Activated CD4-positive, alpha-beta memory T cell treated with anti-CD3 and anti-CD28 coated beads for 36 hours (primary cell): Measurements from ENCODE around the gene VSTM4. TPM values are rescaled to one million over a fixed set of nuclear protein-coding genes. Genes with fewer than 3 reads are reported as not detected.

Source experiments
- CTCF ChIA-PET: fragments of 350-600 bp; sonication (Branson Sonifier 250); formaldehyde crosslinking; loops from one replicate; lab custom pipeline; 2021; ENCODE audit warnings: antibody characterized with exemption, inconsistent platforms; lab: Charles Lee
- POLR2A ChIA-PET: fragments of 350-600 bp; sonication (Branson Sonifier 250); formaldehyde crosslinking; loops from one replicate; lab custom pipeline; 2021; ENCODE audit warnings: antibody characterized with exemption; lab: Charles Lee
- DNase-seq: peaks from one replicate; pipeline ENCODE4 v3.0.0-alpha.2; 2020
- H3K27ac Mint-ChIP-seq: one replicate; pipeline ENCODE4 v1.8.0; 2021; ENCODE audit warnings: mixed read lengths
- H3K27me3 Mint-ChIP-seq: one replicate; pipeline ENCODE4 v1.8.0; 2021; ENCODE audit warnings: mixed read lengths
- H3K36me3 Mint-ChIP-seq: one replicate; pipeline ENCODE4 v1.8.0; 2021; ENCODE audit warnings: mixed read lengths
- H3K4me1 Mint-ChIP-seq: one replicate; pipeline ENCODE4 v1.8.0; 2021; ENCODE audit warnings: low read depth, mixed read lengths
- H3K4me3 Mint-ChIP-seq: one replicate; pipeline ENCODE4 v1.8.0; 2021; ENCODE audit warnings: mild to moderate bottlenecking, mixed read lengths
- H3K9me3 Mint-ChIP-seq: one replicate; pipeline ENCODE4 v1.8.0; 2021; ENCODE audit warnings: mixed read lengths
- intact Hi-C: fragments of 100-400 bp; cut with micrococcal nuclease; formaldehyde crosslinking; loops from one replicate; pipeline ENCODE4 v1.15.1; 2023
- total RNA-seq, 2 experiments: library from RNA; stranded (reverse); gene quantifications; one replicate each; pipeline ENCODE4 v1.2.3, GENCODE V29; 2021

Gene VSTM4
- total RNA-seq, 2 experiments from 2014 or later, result 0.10 to 0.24 TPM

- no peaks in the 10 kb centered on the region for H3K36me3 Mint-ChIP-seq
- DNase-seq, result no peak
- H3K27ac Mint-ChIP-seq, result no peak overlapping the region
- ChIA-PET POLR2A (no interaction called here), CTCF (no interaction called here)
- H3K4me3 Mint-ChIP-seq, result no peak overlapping the region
- H3K9me3 Mint-ChIP-seq, result no peaks in the 10 kb centered on the region
- H3K27me3 Mint-ChIP-seq, result no peaks in the 10 kb centered on the region
- no peaks in the 10 kb centered on the region for H3K4me1 Mint-ChIP-seq
- intact Hi-C loops, result no loop called here
Measured at GRCh38 chr10:49000437-49001398, 114.6 kb downstream of the VSTM4 start.

GRCh38 chr10:48999346-48999745 lies 116.0 kb downstream of the VSTM4 start:
- Mint-ChIP-seq H3K4me3 (no peak overlapping the region), H3K9me3 (no peaks in the 10 kb centered on the region), H3K27ac (no peak overlapping the region), H3K4me1 (no peaks in the 10 kb centered on the region), H3K36me3 (no peaks in the 10 kb centered on the region), H3K27me3 (no peaks in the 10 kb centered on the region)
- intact Hi-C loops, result no loop called here
- no peak for DNase-seq
- ChIA-PET POLR2A (no interaction called here), CTCF (no interaction called here)

- Mint-ChIP-seq H3K9me3 (no peaks in the 10 kb centered on the region), H3K27ac (no peak overlapping the region)
Measured at GRCh38 chr10:48996329-48996728, 119.0 kb downstream of the VSTM4 start.

GRCh38 chr10:48993627-48994026 lies 121.7 kb downstream of the VSTM4 start:
- Mint-ChIP-seq H3K27me3 (peaks cover 4% of the 10 kb centered on the region), H3K9me3 (no peaks in the 10 kb centered on the region), H3K27ac (no peak overlapping the region), H3K4me1 (no peaks in the 10 kb centered on the region), H3K36me3 (no peaks in the 10 kb centered on the region), H3K4me3 (no peak overlapping the region)
- intact Hi-C loops, result no loop called here
- CTCF ChIA-PET, result no interaction called here
- DNase-seq, result no peak
- POLR2A ChIA-PET, result no interaction called here

More at GRCh38 chr10:48996329-48996728, 119.0 kb downstream of the VSTM4 start:
- Mint-ChIP-seq H3K36me3 (no peaks in the 10 kb centered on the region), H3K27me3 (peaks cover 4% of the 10 kb centered on the region), H3K4me3 (no peak overlapping the region), H3K4me1 (no peaks in the 10 kb centered on the region)
- DNase-seq, result no peak
- CTCF ChIA-PET, result no interaction called here
- intact Hi-C loops, result no loop called here
- POLR2A ChIA-PET, result no interaction called here

- no peak overlapping the region for H3K27ac Mint-ChIP-seq
- ChIA-PET CTCF (interaction anchor here (1.2 to 1.3 kb wide), 2 partner anchors 174 to 332 kb away, joined by 3 read pairs; no protein-coding TSS in a partner anchor), POLR2A (no interaction called here)
- no peaks in the 10 kb centered on the region for H3K36me3 Mint-ChIP-seq
- no peaks in the 10 kb centered on the region for H3K9me3 Mint-ChIP-seq
- H3K4me3 Mint-ChIP-seq, result no peak overlapping the region
- DNase-seq, result no peak
- intact Hi-C loops, result no loop called here
- peaks cover 4% of the 10 kb centered on the region for H3K27me3 Mint-ChIP-seq
- H3K4me1 Mint-ChIP-seq, result no peaks in the 10 kb centered on the region
Measured at GRCh38 chr10:48990226-48990625, 125.1 kb downstream of the VSTM4 start.

- no peak for DNase-seq
- Mint-ChIP-seq H3K4me3 (no peak overlapping the region), H3K9me3 (no peaks in the 10 kb centered on the region), H3K36me3 (no peaks in the 10 kb centered on the region), H3K27me3 (no peaks in the 10 kb centered on the region), H3K27ac (no peak overlapping the region), H3K4me1 (no peaks in the 10 kb centered on the region)
- intact Hi-C loops, result loop anchor here (10.0 kb wide), 1 partner anchor 389 kb away; no protein-coding TSS in a partner anchor
- ChIA-PET CTCF (no interaction called here), POLR2A (no interaction called here)
Measured at GRCh38 chr10:48985621-48986158, 129.6 kb downstream of the VSTM4 start.

GRCh38 chr10:48983648-48984351 lies 131.5 kb downstream of the VSTM4 start:
- POLR2A ChIA-PET, result no interaction called here
- Mint-ChIP-seq H3K36me3 (no peaks in the 10 kb centered on the region), H3K9me3 (no peaks in the 10 kb centered on the region)

GRCh38 chr10:48982584-48982983 lies 132.7 kb downstream of the VSTM4 start:
- no peak overlapping the region for H3K4me3 Mint-ChIP-seq
- ChIA-PET CTCF (interaction anchor here (1.0 to 1.3 kb wide), 7 partner anchors 34 to 530 kb away, joined by 3 to 5 read pairs (median 3); no protein-coding TSS in a partner anchor), POLR2A (no interaction called here)
- intact Hi-C loops, result loop anchor here (10.0 kb wide), 1 partner anchor 392 kb away; no protein-coding TSS in a partner anchor
- H3K27ac Mint-ChIP-seq, result no peak overlapping the region
- no peaks in the 10 kb centered on the region for H3K4me1 Mint-ChIP-seq
- no peak for DNase-seq
- no peaks in the 10 kb centered on the region for H3K36me3 Mint-ChIP-seq
- no peaks in the 10 kb centered on the region for H3K27me3 Mint-ChIP-seq
- no peaks in the 10 kb centered on the region for H3K9me3 Mint-ChIP-seq

More at GRCh38 chr10:48983648-48984351, 131.5 kb downstream of the VSTM4 start:
- no peak overlapping the region for H3K4me3 Mint-ChIP-seq
- CTCF ChIA-PET, result interaction anchor here (1.3 kb wide), 1 partner anchor 529 kb away, joined by 5 read pairs; no protein-coding TSS in a partner anchor
- intact Hi-C loops, result loop anchor here (10.0 kb wide), 1 partner anchor 391 kb away; no protein-coding TSS in a partner anchor
- no peaks in the 10 kb centered on the region for H3K27me3 Mint-ChIP-seq
- DNase-seq, result no peak
- no peaks in the 10 kb centered on the region for H3K4me1 Mint-ChIP-seq
- no peak overlapping the region for H3K27ac Mint-ChIP-seq

- Mint-ChIP-seq H3K27ac (no peak overlapping the region), H3K9me3 (no peaks in the 10 kb centered on the region), H3K4me1 (no peaks in the 10 kb centered on the region), H3K27me3 (no peaks in the 10 kb centered on the region), H3K4me3 (no peak overlapping the region), H3K36me3 (no peaks in the 10 kb centered on the region)
- DNase-seq, result peak; percentile 65
- CTCF ChIA-PET, result interaction anchor here (1.0 to 1.3 kb wide), 7 partner anchors 33 to 542 kb away, joined by 3 to 4 read pairs (median 3); no protein-coding TSS in a partner anchor
- POLR2A ChIA-PET, result no interaction called here
- intact Hi-C loops, result loop anchor here (1.0 to 10.0 kb wide), 4 partner anchors 183 to 531 kb away; no protein-coding TSS in a partner anchor
Measured at GRCh38 chr10:48981310-48981907, 133.9 kb downstream of the VSTM4 start.

- no peak overlapping the region for H3K27ac Mint-ChIP-seq
- no peaks in the 10 kb centered on the region for H3K36me3 Mint-ChIP-seq
- DNase-seq, result no peak
- H3K4me3 Mint-ChIP-seq, result no peak overlapping the region
- no peaks in the 10 kb centered on the region for H3K27me3 Mint-ChIP-seq
- ChIA-PET CTCF (interaction anchor here (0.8 to 4.1 kb wide), 3 partner anchors 186 to 533 kb away, joined by 3 to 22 read pairs (median 6); no protein-coding TSS in a partner anchor), POLR2A (no interaction called here)
- H3K4me1 Mint-ChIP-seq, result no peaks in the 10 kb centered on the region
- intact Hi-C loops, result no loop called here
- no peaks in the 10 kb centered on the region for H3K9me3 Mint-ChIP-seq
Measured at GRCh38 chr10:48978318-48978717, 137.0 kb downstream of the VSTM4 start.

- POLR2A ChIA-PET, result no interaction called here
- Mint-ChIP-seq H3K4me3 (no peak overlapping the region), H3K4me1 (no peaks in the 10 kb centered on the region), H3K9me3 (no peaks in the 10 kb centered on the region), H3K36me3 (no peaks in the 10 kb centered on the region), H3K27me3 (peaks cover 8% of the 10 kb centered on the region), H3K27ac (no peak overlapping the region)
- DNase-seq, result no peak
- CTCF ChIA-PET, result interaction anchor here (0.8 to 4.1 kb wide), 5 partner anchors 431 to 543 kb away, joined by 3 to 22 read pairs (median 4); no protein-coding TSS in a partner anchor
- intact Hi-C loops, result no loop called here
Measured at GRCh38 chr10:48976196-48976595, 139.1 kb downstream of the VSTM4 start.
